Adrenal gland (tissue), 5 donors: Measurements from ENCODE around the gene ABHD16B.

Source experiments
- CTCF ChIP-seq, 6 experiments: fragments of 450-650 bp in 4 of 6; fragments of 200-600 bp in 2 of 6; sonication (generic) in 1 of 6; IDR thresholded peaks; 1 replicate in 5 of 6; 2 replicates in 1 of 6; pipeline versions ENCODE4 v1.5.1 to v1.8.0; 2016 to 2021; ENCODE audit warnings: antibody characterized with exemption in 6 of 6, mild to moderate bottlenecking in 2 of 6, moderate library complexity in 1 of 6
- POLR2A ChIP-seq, 2 donors: fragments of 450-650 bp; IDR thresholded peaks; one replicate each; pipeline ENCODE4 v1.6.1; 2017; ENCODE audit warnings: antibody characterized with exemption in 2 of 2, mild to moderate bottlenecking in 2 of 2, moderate library complexity in 1 of 2
- donor health status: DM: no; HTN: no; CAD: no.

GRCh38 chr20:63844511-63844991, 16.7 kb upstream of the ABHD16B start:
- no peak for TF ChIP-seq CTCF (IDR thresholded peaks at IDR 0.05)
- TF ChIP-seq POLR2A (IDR thresholded peaks at IDR 0.05): no peak
